Activated CD8-positive, alpha-beta memory T cell treated with anti-CD3 and anti-CD28 coated beads for 24 hours (primary cell): ENCODE measurements around the gene C14orf132.
"Not testable (repeated sequence)": the region's sequence is repeated elsewhere in the genome, so short reads cannot be mapped to it uniquely, and the experiment has no call there.

Experiments used
- DNase-seq: peaks from one replicate; pipeline ENCODE4 v3.0.0-alpha.2; 2020

The C14orf132 gene

DNA sequence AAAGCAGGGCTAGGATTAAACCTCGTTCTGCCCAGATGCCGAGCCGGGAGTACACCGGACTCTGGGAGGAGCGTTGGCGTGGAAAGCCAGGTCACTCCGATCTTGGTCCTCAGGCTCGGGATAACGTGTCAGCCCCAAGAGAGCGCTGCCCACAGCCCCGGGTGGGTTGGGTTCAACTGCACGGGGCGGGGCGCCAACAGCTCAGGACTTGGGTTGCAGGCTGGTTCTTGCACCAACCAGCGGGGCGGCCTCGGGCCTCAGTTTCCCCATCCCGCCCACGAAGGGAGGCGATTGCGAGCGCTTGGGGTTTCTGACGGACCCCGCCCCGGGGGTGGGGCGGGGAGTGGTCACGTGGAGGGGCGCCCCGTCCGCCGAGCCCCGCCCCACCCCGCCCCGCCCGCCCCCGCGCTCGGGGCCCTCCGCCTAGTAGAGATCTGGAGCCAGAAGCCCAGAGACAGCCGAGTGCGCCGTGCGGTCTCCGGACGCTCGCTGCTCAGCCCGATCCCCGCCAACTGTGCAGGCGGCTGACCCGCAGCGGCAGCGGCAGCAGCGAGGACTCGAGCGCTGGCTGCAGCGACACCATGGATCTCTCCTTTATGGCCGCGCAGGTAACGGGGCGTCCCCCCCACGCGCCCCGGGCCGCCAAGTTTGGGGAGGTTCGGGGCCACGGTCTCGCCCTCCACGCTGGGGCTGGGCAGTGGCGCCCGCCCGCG is at the start of gene C14orf132:
Gene C14orf132 (plus strand): TSS at position 443 of the 713 bp plus-strand sequence. CDS start 139 bp downstream, at position 582.
- peak; percentile 73 for DNase-seq

DNA sequence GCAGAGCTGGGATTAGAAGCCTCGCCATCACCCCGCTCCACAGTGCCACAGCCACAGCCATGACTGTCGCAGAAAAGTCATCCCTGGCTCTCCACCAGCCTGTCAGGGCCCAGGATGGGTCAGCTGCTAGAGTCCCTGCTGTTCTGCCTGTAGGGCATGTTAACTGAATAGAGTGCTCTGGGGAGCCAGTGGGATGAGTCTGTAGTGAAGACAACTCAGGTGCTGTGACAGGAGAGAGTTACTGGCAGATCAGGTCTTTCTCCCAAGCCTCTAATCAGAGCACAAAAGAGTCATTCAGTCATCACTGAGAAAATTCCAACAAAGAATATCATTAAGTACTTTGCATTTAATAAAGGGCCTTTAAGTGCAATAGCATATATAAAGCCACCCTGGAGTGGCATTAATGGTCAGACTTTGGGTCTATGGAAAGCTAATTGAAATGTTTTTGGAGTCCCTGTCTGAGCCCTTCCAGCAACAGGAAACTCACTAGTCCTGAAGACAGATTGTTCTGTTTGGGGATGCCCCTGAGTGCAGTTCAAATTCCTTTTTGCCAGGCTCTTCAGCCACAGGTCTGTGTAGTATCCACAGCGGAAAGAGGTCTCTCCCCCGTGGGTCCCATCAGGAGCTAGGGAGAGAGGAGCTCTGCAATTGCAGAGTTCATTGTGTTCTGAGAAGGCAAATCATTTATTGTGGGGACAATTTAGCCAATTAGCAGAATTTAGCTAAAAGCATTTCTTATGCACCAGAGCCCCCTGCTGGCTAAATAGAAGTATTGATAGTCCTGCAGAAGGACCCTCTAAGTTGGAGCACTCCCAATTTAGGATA is 45.2 kb upstream of the C14orf132 start:
- DNase-seq, result no peak

DNA sequence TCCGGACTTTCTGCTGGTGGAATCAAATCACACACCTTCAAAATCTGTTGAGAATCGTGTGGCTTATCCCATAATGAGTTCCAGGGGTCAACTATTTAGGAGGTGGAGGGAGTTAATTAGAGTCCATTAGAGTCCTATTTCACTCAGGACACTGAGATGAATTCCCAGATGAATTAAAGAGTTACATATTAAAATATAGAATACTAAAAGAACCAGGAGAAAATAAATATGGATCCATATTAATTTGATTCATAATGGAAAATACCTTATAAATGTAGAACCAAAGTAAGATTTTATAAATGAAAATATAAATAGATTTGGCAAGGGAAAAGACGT is 44.6 kb upstream of the C14orf132 start:
- DNase-seq, result no peak

DNA sequence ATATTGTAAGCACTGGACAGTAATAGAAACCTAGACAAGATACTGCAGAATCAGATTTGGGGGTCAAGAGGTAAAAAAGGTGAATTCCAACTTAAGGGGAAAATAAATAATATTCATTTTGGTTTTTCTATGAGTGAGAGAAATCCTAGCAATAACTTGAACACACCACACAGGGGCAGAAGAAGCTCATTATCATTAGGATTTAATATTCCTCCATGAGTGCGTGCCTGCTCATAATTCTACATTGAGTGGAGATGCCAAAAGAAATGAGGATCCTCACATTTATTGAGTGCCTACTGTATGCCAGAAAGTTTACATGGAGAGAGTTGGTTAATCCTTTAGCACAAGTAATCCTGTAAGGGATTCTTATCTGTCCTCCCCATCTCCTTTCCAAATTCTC is 40.5 kb upstream of the C14orf132 start:
- DNase-seq, result no peak

DNA sequence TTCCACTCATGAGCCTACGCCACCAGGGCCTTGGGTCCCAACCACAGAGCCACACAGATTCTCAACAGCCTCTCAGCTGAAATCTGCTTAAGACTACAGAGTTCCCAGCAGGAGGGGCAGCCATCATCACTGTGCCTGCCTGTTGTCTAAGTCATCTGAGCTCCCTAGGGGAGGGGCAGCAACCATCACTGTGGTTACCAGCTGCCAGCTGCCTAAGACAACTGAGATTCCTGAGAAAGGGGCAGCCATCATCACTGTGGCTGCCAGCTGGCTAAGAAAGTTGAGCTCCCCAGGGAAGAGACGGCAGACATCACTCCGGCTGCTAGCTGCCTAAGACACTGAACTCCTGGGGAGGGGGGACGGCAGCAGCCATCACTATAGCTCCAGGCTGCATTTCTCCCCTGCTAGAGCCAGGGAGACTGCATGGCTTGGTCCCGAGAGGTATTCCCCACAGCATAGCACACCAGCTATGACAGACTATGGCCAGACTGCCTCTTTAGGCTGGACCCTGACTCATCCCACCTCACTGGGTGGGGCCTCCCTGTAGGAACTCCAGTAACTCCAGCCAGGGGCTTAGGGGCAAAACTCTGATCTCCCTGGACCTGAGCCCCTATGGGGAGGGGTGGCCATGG is 37.2 kb upstream of the C14orf132 start:
- DNase-seq, result no peak

DNA sequence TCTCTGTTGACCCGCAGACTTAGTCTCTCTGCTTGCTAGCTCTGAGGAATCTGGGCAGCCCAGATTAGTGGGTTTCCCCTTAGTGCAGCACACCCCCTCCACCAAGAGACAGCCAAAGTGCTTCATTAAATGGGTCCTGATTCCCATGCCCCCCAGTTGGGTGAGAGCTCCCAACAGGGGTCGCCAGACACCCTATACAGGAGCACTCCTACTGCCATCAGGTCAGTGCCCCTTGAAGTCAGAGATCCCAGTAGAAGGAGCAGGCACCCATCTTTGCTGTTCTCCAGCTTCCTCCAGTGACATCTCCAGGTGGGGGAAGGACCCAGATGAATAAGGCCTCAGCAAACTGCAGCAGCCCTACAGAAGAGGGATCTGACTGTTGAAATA is 36.7 kb upstream of the C14orf132 start:
- no peak for DNase-seq

DNA sequence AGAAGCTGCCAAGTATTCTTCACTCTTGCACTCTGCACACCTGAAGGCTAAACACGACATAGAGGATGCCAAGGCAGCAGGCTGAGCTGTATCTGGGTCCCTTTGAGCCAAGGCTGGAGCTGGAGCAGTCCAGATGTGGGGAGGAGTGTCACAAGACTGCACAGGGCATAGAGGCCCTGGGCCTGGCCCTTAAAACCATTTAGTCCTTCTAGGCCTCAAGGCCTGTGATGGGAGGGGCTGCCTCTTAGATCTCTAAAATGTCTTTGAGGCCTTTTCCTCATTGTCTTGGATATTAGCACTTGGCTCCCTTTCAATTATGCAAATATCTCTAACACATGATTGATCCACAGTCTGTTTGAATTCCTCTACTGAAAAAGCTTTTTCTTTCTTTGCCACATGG is 28.0 kb upstream of the C14orf132 start:
- no peak for DNase-seq

DNA sequence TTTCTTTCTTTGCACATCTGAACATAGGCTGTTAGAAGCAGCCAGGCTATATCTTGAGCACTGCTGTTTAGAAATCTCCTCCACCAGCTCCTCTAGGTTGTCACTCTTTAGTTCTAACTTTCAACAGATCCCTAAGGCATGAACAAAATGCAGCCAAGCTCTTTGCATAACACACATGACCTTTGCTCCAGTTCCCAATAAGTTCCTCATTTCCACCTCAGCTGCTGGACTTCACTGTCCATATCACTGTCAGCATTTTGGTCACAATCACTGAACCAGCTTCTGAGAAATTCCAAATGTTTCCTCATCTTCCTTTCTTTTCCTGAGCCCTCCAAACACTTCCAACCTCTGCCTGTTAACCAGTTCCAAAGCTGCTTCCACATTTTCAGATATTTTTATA is 27.6 kb upstream of the C14orf132 start:
- no peak for DNase-seq

DNA sequence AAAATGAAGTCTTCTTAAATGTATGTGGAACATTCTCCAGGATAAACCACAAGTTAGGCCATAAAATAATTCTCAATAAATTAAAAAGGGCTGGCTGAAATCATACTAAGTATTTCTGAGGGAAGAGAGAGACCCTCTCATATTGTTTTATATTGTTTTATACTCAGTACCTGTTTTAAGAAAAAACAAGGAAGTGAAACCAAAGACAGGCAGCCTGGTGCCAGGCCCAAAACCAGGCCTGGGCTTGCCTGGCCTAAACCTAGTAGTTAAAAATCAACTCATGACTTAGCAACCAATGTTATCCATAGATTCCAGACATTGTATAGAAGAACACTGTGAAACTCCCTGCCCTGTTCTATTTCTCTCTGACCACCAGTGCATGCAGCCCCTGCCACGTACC is 26.4 kb upstream of the C14orf132 start:
- DNase-seq, result not testable (repeated sequence)

DNA sequence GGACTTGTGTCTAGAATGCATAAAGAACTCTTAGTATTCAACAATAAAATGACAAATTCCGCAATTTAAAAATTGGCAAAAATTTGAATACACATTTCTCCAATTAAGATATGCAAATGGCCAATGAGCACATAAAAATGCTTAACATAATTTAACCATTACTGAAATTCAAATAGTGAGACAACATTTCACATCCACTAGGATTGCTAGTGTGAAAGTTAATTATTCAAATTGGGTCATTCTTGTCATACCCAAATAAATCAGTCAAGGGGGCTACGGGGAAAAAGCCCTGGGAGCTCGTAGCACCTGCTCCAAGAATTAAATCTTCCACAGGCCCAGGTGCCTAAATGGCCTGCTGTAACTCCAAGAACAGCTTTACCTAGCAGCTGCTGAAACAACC is 25.0 kb upstream of the C14orf132 start:
- no peak for DNase-seq

DNA sequence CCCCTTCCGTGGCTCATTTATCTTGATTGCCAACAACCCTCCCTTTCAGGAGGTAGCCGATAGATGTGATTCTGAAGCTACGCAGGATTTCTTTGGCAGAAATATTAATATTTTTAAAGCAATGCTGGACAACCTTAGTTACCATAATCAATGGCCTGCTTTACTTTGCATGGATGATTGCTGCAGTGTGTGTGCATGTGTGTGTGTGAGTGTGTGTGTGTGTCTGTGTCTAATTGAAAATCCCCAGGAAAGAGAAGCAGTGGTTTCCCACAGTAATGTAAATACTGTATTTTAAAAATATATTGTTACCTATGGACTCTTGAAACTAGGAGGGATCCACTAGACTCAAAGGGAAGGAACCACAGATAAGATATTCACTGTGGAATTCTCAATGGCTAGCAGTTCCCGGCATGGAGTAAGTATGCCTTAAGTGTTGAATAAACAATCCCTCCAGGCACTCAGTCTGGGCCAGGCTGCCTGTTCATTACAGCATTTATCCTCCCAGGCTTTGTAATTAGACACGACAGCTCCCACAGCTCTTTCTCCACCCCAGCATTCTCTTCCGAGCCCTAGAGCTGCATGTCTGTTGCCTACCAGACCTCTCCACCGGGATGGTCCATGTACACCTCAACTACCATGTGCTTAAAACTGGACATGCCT is 22.5 kb upstream of the C14orf132 start:
- no peak for DNase-seq

DNA sequence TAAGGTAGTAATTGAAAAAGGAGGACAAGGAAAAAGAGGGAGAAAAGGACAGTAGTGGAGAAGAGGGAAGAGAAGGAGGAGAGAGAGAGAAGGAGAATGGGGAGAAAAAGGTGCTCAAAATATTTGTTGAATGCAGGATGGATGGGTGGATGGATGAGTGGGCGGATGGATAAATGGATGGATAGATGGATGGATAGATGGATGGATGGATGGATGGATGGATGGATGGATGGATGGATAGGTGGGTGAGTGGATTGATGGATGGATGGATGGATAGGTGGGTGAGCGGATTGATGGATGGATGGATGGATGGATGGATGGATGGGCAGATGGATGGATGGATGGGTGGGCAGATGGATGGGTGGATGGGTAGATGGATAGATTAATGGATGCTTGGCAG is 21.3 kb upstream of the C14orf132 start:
- no peak for DNase-seq

DNA sequence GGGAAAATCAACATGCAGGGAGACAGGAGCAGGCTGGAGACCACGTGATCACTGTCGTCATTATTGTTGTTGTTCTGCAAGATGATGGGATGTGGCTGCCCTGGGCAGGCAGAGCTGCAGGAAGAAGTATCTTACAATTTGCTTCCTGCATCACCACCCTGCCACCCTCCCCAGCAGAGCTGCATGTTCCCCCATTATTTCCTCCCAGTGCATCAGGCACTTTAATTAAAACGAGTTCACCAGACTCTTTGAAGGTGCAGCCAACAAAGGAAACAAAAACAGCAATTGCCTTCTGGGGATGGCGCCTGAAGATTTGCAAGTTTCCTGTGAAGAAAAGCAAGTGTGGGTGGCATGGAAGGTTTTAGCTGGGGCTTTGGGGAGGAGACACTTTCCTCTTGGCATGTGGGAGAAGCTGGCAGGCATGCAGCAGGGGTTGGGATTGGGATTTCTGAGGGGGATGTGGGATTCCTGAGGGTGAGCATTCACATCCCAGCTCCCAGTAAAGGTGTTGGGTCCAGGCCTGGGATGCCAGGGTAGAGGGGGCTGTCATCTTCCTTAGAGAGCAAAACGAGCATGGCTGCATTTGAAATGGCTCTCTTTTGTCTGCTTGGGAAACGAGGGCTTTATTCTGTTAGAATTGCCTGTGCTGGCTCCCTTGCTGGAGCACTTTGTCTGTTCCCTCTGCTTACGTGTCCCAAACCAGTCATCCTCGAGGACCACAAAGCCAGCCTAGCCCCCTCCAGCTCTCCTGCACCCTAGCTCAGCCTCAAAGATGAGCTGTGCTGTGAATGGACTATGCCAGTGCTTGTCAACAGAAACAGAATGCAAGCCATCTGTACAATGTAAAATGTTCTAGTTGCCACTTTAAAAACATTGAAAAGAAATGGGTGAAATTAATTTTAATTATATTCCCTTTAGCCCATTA is 11.5 kb upstream of the C14orf132 start:
- no peak for DNase-seq

DNA sequence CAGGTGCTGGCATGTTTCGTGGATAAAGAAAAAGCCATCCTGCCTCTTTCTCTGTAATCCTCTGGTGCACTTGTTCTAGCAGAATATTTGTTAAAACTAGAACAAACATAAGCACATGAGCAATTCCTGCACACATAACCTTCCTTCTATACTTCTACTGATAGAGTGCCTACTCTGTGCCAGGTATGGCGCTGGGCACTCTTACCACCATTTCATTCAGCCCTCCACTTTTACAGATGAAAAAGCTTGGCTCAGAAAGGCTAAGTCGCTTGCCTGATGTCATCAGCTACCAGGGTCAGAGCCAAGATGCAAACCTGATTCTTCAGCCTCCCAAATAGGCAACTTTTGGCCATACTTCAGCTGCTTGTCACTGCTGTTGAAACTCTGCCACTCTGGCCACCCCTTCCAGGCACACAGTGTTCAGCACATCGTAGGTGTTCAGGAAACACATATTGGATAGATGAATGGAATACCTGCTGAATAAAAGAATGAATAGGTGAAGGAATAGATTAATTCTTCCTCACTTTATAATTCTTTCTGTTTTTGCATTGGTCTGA is 10.0 kb upstream of the C14orf132 start:
- DNase-seq, result no peak

DNA sequence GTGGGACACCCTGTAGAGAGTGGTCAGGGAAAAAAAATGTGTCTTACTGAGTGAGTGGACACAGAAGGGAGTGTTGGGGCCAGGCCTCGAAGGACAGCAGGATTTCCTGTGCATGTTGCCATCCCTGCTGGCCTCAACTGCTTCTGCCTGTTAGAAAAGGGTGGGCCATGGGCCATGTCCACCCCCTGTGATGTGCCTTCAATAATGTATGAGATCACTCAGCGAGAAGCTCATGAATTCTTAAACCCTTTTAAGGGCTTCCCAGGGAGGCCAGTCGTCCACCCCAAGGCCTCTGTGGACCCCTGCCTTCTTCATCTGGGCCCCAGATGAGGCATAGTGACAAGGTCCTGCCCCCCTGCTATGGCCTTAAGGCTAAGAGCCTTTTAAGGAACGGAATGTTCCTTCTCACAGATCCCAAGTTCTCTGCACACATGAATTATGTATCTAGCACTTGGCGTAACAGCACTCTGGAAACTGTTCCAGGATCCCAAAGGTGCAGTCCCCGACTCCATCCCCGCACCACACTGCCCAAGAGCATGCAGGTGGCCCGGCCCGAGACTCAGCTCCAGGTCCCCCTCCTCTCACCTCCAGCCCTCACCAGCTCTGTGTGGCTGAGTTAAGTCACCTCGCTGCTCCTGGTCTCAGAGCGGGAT is 8.9 kb upstream of the C14orf132 start:
- no peak for DNase-seq

DNA sequence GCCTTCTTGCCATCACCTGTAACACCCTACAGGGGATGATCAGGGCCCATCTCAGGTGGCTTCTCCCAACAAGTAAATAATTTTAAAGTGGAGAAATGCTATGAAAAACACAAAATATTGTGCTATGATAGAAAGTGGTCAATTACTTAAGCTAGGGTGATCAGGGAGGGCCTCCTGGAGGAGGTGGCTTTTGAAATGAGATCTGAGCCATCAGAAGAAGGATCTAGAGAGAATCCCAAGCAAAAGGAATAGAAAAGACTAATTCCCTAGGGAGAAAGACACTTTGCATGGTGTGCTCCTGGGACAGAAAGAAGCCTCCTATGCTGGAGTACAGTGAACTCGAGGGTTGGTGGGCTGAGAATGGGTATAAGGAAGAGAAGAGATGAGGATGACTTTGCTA is 7.5 kb upstream of the C14orf132 start:
- no peak for DNase-seq

DNA sequence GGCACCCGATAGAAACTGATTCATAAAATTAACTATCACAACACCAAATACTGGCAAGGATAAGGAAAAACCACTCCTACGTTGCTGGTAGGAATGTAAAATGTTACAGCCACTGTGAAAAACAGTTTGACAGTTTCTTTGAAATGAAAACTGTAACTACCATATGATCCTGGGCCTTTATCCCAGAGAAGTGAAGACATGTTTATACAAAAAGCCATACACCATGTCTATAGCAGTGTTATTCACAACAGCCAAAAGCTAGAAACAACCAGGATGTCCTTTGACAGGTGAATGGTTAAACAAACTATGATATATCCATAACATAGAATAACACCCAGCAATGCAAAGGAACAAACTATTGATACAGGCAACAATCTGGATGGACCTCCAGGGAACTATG is 3.7 kb upstream of the C14orf132 start:
- DNase-seq, result no peak

DNA sequence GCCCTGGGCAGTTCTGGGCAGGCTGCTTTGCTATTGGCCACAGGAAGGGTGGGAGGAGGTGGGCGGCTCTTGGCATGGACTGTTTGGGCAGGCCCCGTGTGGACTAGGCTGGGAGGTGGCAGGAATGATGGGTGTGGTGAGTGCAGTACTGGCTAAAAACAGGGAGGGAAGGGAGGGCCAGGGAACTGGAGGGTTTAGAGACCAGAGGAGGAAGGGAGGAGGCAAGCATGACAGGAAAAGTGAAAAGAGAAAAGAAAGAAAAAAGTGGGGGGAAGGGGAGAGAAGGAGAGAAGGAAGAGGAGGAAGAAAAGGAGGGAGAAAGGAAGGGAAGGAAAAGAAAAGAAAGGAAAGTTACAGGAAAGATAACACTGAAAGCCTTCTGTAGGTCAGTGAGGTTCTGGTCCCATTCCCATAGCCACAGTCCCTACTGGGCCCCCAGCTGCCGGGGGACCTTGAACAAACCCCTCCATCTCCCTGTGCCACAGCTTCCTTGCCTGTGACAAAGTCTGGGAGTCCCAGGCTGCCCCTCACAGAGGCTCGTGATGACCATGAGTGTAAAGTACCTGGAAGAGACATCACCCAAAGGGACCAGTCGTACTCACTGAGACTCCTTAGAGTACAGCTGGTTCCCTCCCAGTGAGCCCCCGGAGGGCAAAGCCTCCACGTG is 1.1 kb upstream of the C14orf132 start:
- no peak for DNase-seq

DNA sequence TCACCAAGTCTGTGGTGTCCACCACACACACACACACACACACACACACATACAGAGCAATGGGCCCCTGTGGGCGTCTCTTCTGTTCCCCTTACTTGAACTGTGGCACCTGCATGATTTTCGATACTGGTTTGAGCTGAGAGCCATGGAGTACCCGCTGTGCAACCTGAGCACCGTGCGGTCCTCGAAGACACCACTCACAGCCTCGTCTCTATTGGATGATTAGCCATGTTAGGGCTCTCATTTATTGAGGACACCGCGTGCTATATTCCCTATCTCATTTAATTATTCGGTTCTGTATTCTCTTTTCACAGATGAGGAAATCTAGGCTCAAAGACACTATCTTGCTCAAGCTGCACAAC is 623 bp upstream of the C14orf132 start:
- no peak for DNase-seq

DNA sequence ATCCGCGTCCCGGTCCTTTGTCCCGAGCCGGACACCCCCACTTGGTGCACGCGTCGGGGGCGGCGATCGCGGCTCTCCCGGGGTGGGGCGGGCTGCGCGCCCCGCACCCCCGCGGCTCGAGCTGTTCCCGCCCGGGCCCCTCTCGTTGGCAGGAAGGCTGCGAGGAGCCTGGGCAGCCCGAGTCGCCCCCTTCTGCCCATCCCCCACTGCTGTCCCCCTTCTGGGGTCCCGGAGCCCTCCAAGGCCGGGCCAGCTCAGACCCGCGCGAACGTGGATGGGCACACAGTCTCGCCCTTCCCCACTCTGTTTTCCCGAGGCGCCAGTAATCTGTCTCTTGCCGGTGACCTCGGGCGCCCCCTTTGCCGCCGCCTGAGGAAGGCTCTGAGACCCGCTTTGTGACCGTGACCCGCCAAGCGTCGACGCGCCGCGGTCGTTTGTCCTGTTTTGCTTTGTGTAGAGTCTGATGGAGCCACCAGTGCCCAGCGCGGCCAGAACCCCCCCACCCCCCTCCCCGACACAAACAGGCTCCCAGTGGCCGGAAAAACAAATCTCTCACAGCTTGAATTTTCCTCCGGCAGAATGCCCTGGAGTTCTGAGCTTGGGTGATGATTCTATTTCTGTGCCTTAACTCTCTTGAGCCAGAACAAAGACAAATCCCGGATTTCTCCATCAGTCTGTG is 610 bp downstream of the C14orf132 start:
- DNase-seq, result peak; percentile 63
